Measurements from ENCODE around the gene ZRANB3. TPM values are rescaled to one million over a fixed set of nuclear protein-coding genes. Genes with fewer than 3 reads are reported as not detected.

Gene ZRANB3
- total and polyA plus RNA-seq, 2 experiments from 2014 or later: 10.5 to 16.8 TPM

GRCh38 chr2:135230150-135230549, 300.9 kb downstream of the ZRANB3 start (continued):
- no peak for TF ChIP-seq EZH2 (IDR thresholded peaks at IDR 0.05; ENCODE audit: low read depth, unreplicated experiment)
- no peak for TF ChIP-seq JUNB (IDR thresholded peaks at IDR 0.05; ENCODE audit: unreplicated experiment)

GRCh38 chr2:135227386-135227785, 303.6 kb downstream of the ZRANB3 start:
- Mint-ChIP-seq H3K9me3 (peaks cover 15% of the 10 kb centered on the region), H3K27me3 (ENCODE audit: insufficient read depth, low read depth, poor library complexity) (peaks cover 4% of the 10 kb centered on the region), H3K27ac (no peak overlapping the region), H3K4me3 (no peak overlapping the region), H3K36me3 (ENCODE audit: low read depth) (peaks cover 19% of the 10 kb centered on the region), H3K4me1 (no peaks in the 10 kb centered on the region)
- Histone ChIP-seq H4K20me1 (replicated peaks; ENCODE audit: insufficient read depth) (no peaks in the 10 kb centered on the region), H3K4me3 (no peak overlapping the region), H3F3A (replicated peaks; ENCODE audit: low read depth) (no peaks in the 10 kb centered on the region), H3K4me2 (no peak overlapping the region), H3K27me3 (ENCODE audit: insufficient read depth) (no peaks in the 10 kb centered on the region), H3K27ac (ENCODE audit: low read depth) (no peak overlapping the region), H3K79me2 (replicated peaks; ENCODE audit: insufficient read depth) (no peaks in the 10 kb centered on the region), H3K9me2 (ENCODE audit: insufficient read depth) (no peaks in the 10 kb centered on the region; the same call in 1 of the 2 replicates), H3K36me3 (ENCODE audit: insufficient read depth) (peaks cover 3% of the 10 kb centered on the region; the same call in 1 of the 2 replicates), H2AFZ (no peak overlapping the region), H3K4me1 (ENCODE audit: insufficient read depth) (no peaks in the 10 kb centered on the region)
- ATAC-seq (no peak), DNase-seq (ENCODE audit: low spot score) (no peak)
- no peak for TF ChIP-seq STAT1 (IDR thresholded peaks at IDR 0.05; ENCODE audit: unreplicated experiment)
- TF ChIP-seq REST (IDR thresholded peaks at IDR 0.05; ENCODE audit: unreplicated experiment): no peak
- no peak for TF ChIP-seq ZNF462 (CRISPR knock-in tag; IDR thresholded peaks at IDR 0.05)
- TF ChIP-seq NANOG (IDR thresholded peaks at IDR 0.05; ENCODE audit: borderline replicate concordance): no peak
- no peak for TF ChIP-seq EZH2 (IDR thresholded peaks at IDR 0.05; ENCODE audit: low read depth, unreplicated experiment)
- TF ChIP-seq CREB1 (CRISPR knock-in tag; IDR thresholded peaks at IDR 0.05; ENCODE audit: low read depth): no peak
- no peak for TF ChIP-seq ZNF114 (CRISPR knock-in tag; IDR thresholded peaks at IDR 0.05)
- TF ChIP-seq POLR2AphosphoS5 (IDR thresholded peaks at IDR 0.05; ENCODE audit: low read depth): no peak
- TF ChIP-seq CTCF (conservative IDR thresholded peaks at IDR 0.05; ENCODE audit: low read depth in 2 of 2): no peak
- TF ChIP-seq JUNB (IDR thresholded peaks at IDR 0.05; ENCODE audit: unreplicated experiment): no peak
- no peak for TF ChIP-seq EZH2phosphoT487 (IDR thresholded peaks at IDR 0.05; ENCODE audit: unreplicated experiment)
- TF ChIP-seq ZNF331 (CRISPR knock-in tag; IDR thresholded peaks at IDR 0.05; ENCODE audit: low read depth): no peak
- TF ChIP-seq ETS1 (IDR thresholded peaks at IDR 0.05): no peak

Data from GM23338 (cell line).